Measurements from ENCODE around the gene DSG3. TPM values are rescaled to one million over a fixed set of nuclear protein-coding genes. Genes with fewer than 3 reads are reported as not detected.

DSG3 gene
- polyA plus RNA-seq, 1 donor (not counting 4 experiments of a cell fraction or from before 2014, with no cell fraction given) = 259 TPM

DNA sequence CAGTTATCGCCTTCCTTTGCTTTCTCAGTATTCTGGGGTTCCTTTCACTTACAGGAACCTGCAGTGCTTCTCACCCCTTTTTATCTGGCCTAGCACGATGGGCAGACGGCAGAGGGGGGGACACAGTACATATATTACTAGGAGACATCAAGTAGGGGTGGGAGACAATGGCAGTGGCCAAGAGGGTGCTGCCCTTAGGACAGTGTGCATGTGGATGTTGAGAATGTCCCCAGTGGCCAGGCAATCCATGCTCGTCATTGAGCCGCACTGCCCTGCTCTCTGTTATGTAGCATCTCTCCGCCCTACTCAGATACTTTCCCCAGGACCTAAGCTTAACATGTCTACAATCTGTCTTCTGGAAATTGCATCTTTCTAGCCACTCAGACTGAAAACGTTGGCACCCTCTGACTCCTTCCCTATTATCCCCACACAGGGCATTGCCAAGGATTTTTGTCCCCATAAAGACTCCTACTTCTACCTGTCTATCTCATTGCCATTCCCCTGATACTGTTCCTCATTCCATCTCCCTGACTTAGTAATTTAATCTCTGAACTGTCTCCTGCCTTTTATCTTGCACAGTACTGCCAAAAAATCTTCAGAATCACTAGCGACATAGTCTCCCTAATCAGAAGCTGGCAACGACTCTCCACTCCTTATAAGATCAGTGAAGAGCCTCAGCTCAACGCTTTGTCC, 57.1 kb downstream of the DSG3 start:
- DNase-seq (ENCODE audit: low read depth, low spot score) = no peak
- no peaks in the 10 kb centered on the region for H3K27me3 ChIP-seq (ENCODE audit: control insufficient read depth, extremely low read depth, insufficient read depth, low read length)
- no peak overlapping the region for H2AFZ ChIP-seq (ENCODE audit: control insufficient read depth, low read length)
- H3K9me1 ChIP-seq (ENCODE audit: control insufficient read depth, extremely low read depth, insufficient read depth, low read length) = no peaks in the 10 kb centered on the region
- no peaks in the 10 kb centered on the region for H3K9me3 ChIP-seq (ENCODE audit: control insufficient read depth, low read depth, low read length)
- FAIRE-seq = no peak
- no peak overlapping the region for H3K27ac ChIP-seq (ENCODE audit: control insufficient read depth, insufficient read depth, low read length)
- H3K79me2 ChIP-seq (ENCODE audit: control insufficient read depth, insufficient read depth, low read length) = peaks cover 81% of the 10 kb centered on the region
- H4K20me1 ChIP-seq (ENCODE audit: control insufficient read depth, extremely low read depth, insufficient read depth, low read length) = peaks cover 3% of the 10 kb centered on the region
- peaks cover 0 to 12% of the 10 kb centered on the region in 2 experiments for H3K36me3 ChIP-seq (ENCODE audit: control insufficient read depth in 2 of 2, extremely low read depth in 1 of 2, insufficient read depth in 2 of 2, low read length in 2 of 2)
- H3K4me2 ChIP-seq (ENCODE audit: control insufficient read depth, extremely low read depth, insufficient read depth, low read depth, low read length) = peak overlapping the region; percentile 7
- H3K4me1 ChIP-seq (ENCODE audit: control insufficient read depth, extremely low read depth, insufficient read depth, low read length) = peaks cover 42% of the 10 kb centered on the region
- dilution Hi-C loops (cut with MboI; ENCODE audit: extremely low pct_ligation_motif_present, low sequenced_read_pairs) = no loop called here
- no peak for TF ChIP-seq EZH2 (IDR thresholded peaks at IDR 0.05; ENCODE audit: low read length)
- TF ChIP-seq CTCF (optimal IDR thresholded peaks at IDR 0.05 in 1 of 3, IDR thresholded peaks at IDR 0.05 in 1 of 3, conservative IDR thresholded peaks at IDR 0.05 in 1 of 3; ENCODE audit: extremely low read depth in 1 of 3, insufficient read depth in 2 of 3, low read length in 3 of 3) = no peak
- no peak overlapping the region for H3K9ac ChIP-seq (ENCODE audit: control insufficient read depth, extremely low read depth, insufficient read depth, low read length)
- no peak overlapping the region for H3K4me3 ChIP-seq (ENCODE audit: control insufficient read depth in 2 of 3, extremely low read depth in 1 of 3, insufficient read depth in 2 of 3, low read depth in 1 of 3, low read length in 3 of 3)

DNA sequence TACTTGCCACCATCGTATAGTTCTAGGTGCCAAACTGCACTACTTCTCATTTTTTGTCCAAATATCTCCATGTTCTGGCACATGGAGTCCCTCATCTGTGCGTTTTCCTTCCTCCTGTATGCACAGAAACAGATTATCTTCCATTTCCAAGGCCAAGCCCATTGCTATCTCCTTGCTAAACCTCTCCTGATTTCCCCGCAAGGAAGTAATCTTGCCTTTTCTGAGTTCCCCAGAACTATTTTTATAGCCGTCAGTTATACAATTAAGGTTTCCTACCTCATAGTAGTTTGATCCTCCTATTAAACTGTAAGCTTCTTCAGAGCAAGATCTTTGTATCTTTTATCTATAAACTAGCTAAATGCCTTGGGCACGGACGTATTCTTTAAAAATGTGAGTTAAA, 57.6 kb downstream of the DSG3 start:
- H3K27ac ChIP-seq (ENCODE audit: control insufficient read depth, insufficient read depth, low read length) = peak overlapping the region; percentile 6
- DNase-seq (ENCODE audit: low read depth, low spot score) = no peak
- H3K4me1 ChIP-seq (ENCODE audit: control insufficient read depth, extremely low read depth, insufficient read depth, low read length) = peaks cover 41% of the 10 kb centered on the region
- FAIRE-seq = peak; percentile 57
- no peak overlapping the region for H3K9ac ChIP-seq (ENCODE audit: control insufficient read depth, extremely low read depth, insufficient read depth, low read length)
- H3K27me3 ChIP-seq (ENCODE audit: control insufficient read depth, extremely low read depth, insufficient read depth, low read length) = no peaks in the 10 kb centered on the region
- peaks cover 3% of the 10 kb centered on the region for H4K20me1 ChIP-seq (ENCODE audit: control insufficient read depth, extremely low read depth, insufficient read depth, low read length)
- peaks cover 0 to 10% of the 10 kb centered on the region in 2 experiments for H3K36me3 ChIP-seq (ENCODE audit: control insufficient read depth in 2 of 2, extremely low read depth in 1 of 2, insufficient read depth in 2 of 2, low read length in 2 of 2)
- TF ChIP-seq EZH2 (IDR thresholded peaks at IDR 0.05; ENCODE audit: low read length) (no peak), CTCF (optimal IDR thresholded peaks at IDR 0.05 in 1 of 3, IDR thresholded peaks at IDR 0.05 in 1 of 3, conservative IDR thresholded peaks at IDR 0.05 in 1 of 3; ENCODE audit: extremely low read depth in 1 of 3, insufficient read depth in 2 of 3, low read length in 3 of 3) (no peak)
- no peaks in the 10 kb centered on the region for H3K9me3 ChIP-seq (ENCODE audit: control insufficient read depth, low read depth, low read length)
- H3K79me2 ChIP-seq (ENCODE audit: control insufficient read depth, insufficient read depth, low read length) = peaks cover 81% of the 10 kb centered on the region
- H3K4me2 ChIP-seq (ENCODE audit: control insufficient read depth, extremely low read depth, insufficient read depth, low read depth, low read length) = peak overlapping the region; percentile 7
- H3K4me3 ChIP-seq (ENCODE audit: control insufficient read depth in 2 of 3, extremely low read depth in 1 of 3, insufficient read depth in 2 of 3, low read depth in 1 of 3, low read length in 3 of 3) = no peak overlapping the region
- dilution Hi-C loops (cut with MboI; ENCODE audit: extremely low pct_ligation_motif_present, low sequenced_read_pairs) = no loop called here
- H3K9me1 ChIP-seq (ENCODE audit: control insufficient read depth, extremely low read depth, insufficient read depth, low read length) = no peaks in the 10 kb centered on the region
- no peak overlapping the region for H2AFZ ChIP-seq (ENCODE audit: control insufficient read depth, low read length)
